Mesenchymal stem cell (in vitro differentiated cells and primary cell): ENCODE data around the gene TRH.

Source experiments
- DNase-seq: peaks from one replicate; pipeline ENCODE4 v3.0.0-alpha.2; 2013
- H2AFZ ChIP-seq: one replicate; pipeline ENCODE4 v1.6.1; 2013; ENCODE audit warnings: low read depth, mild to moderate bottlenecking, control low read depth, inconsistent platforms, low read length, moderate library complexity
- H2AK5ac ChIP-seq: 2 replicates; pipeline ENCODE4 v1.6.1; 2013; ENCODE audit warnings: low read length, moderate library complexity, mild to moderate bottlenecking, inconsistent platforms; ENCODE audit not compliant: severe bottlenecking
- H2BK120ac ChIP-seq: one replicate; pipeline ENCODE4 v1.6.1; 2013; ENCODE audit warnings: low read depth, mild to moderate bottlenecking, inconsistent platforms, low read length, moderate library complexity
- H2BK12ac ChIP-seq, 2 experiments: one replicate each; pipeline ENCODE4 v1.6.1; 2013; ENCODE audit warnings: inconsistent platforms in 2 of 2, low read length in 2 of 2, mild to moderate bottlenecking in 2 of 2, moderate library complexity in 2 of 2, control low read depth in 1 of 2
- H2BK15ac ChIP-seq: one replicate; pipeline ENCODE4 v1.6.1; 2013; ENCODE audit warnings: mild to moderate bottlenecking, low read depth, inconsistent platforms; ENCODE audit not compliant: poor library complexity, severe bottlenecking
- H2BK5ac ChIP-seq: 2 replicates; pipeline ENCODE4 v1.6.1; 2013; ENCODE audit warnings: low read depth, mild to moderate bottlenecking, low read length, control low read depth, inconsistent platforms; ENCODE audit not compliant: poor library complexity, severe bottlenecking
- H3K14ac ChIP-seq, 2 experiments: one replicate each; pipeline ENCODE4 v1.6.1; 2013; ENCODE audit warnings: inconsistent platforms in 2 of 2, low read length in 2 of 2, control low read depth in 1 of 2, mild to moderate bottlenecking in 1 of 2, moderate library complexity in 1 of 2
- H3K18ac ChIP-seq, 2 experiments: one replicate each; pipeline ENCODE4 v1.6.1; 2013; ENCODE audit warnings: inconsistent platforms in 2 of 2, low read length in 2 of 2, control low read depth in 1 of 2, low read depth in 1 of 2, mild to moderate bottlenecking in 1 of 2
- H3K23ac ChIP-seq, 2 experiments: one replicate each; pipeline ENCODE4 v1.6.1; 2013; ENCODE audit warnings: inconsistent platforms in 2 of 2, low read length in 2 of 2, mild to moderate bottlenecking in 2 of 2, moderate library complexity in 2 of 2, control low read depth in 1 of 2
- H3K27ac ChIP-seq: 2 replicates; pipeline ENCODE4 v1.5.1; 2013; ENCODE audit warnings: mild to moderate bottlenecking, moderate library complexity, low read length, control low read depth, inconsistent platforms; ENCODE audit not compliant: poor library complexity, severe bottlenecking
- H3K27me3 ChIP-seq, 2 experiments: 2 replicates each; pipeline versions ENCODE4 v1.6.1 to v1.7.0; 2013; ENCODE audit warnings: low read length in 2 of 2, mild to moderate bottlenecking in 2 of 2, moderate library complexity in 2 of 2, control low read depth in 1 of 2, inconsistent platforms in 1 of 2; ENCODE audit not compliant: control insufficient read depth in 1 of 2, insufficient read depth in 1 of 2
- H3K36me3 ChIP-seq, 2 experiments: 2 replicates each; pipeline versions ENCODE4 v1.6.1 to v1.7.0; 2013; ENCODE audit warnings: low read length in 2 of 2, control low read depth in 1 of 2, inconsistent platforms in 1 of 2, low read depth in 1 of 2, mild to moderate bottlenecking in 1 of 2; ENCODE audit not compliant: insufficient read depth in 2 of 2, control insufficient read depth in 1 of 2
- H3K4ac ChIP-seq, 2 experiments: one replicate each; pipeline ENCODE4 v1.6.1; 2013; ENCODE audit warnings: inconsistent platforms in 2 of 2, low read length in 2 of 2, mild to moderate bottlenecking in 2 of 2, moderate library complexity in 2 of 2, control low read depth in 1 of 2, low read depth in 1 of 2
- H3K4me1 ChIP-seq: 2 replicates; pipeline ENCODE4 v1.6.1; 2013; ENCODE audit warnings: low read depth, low read length, control low read depth; ENCODE audit not compliant: control insufficient read depth, insufficient read depth
- H3K4me2 ChIP-seq: 2 replicates; pipeline ENCODE4 v1.6.1; 2013; ENCODE audit warnings: low read length, mild to moderate bottlenecking, inconsistent platforms; ENCODE audit not compliant: poor library complexity, severe bottlenecking
- H3K4me3 ChIP-seq, 2 experiments: 2 replicates each; pipeline versions ENCODE4 v1.5.1 to v1.7.0; 2013; ENCODE audit warnings: low read length in 2 of 2, mild to moderate bottlenecking in 2 of 2, control low read depth in 1 of 2, low read depth in 1 of 2; ENCODE audit not compliant: insufficient read depth in 1 of 2
- H3K79me1 ChIP-seq: replicated peaks from 2 replicates; pipeline ENCODE4 v1.6.1; 2013; ENCODE audit warnings: mild to moderate bottlenecking, control low read depth, low read length, inconsistent platforms; ENCODE audit not compliant: poor library complexity, severe bottlenecking
- H3K9ac ChIP-seq: 2 replicates; pipeline ENCODE4 v1.7.0; 2013; ENCODE audit warnings: mild to moderate bottlenecking, low read length, moderate library complexity
- H3K9me3 ChIP-seq: 2 replicates; pipeline ENCODE4 v1.7.0; 2013; ENCODE audit warnings: mild to moderate bottlenecking, low read length; ENCODE audit not compliant: control insufficient read depth
- H4K8ac ChIP-seq: one replicate; pipeline ENCODE4 v1.6.1; 2013; ENCODE audit warnings: inconsistent platforms, mild to moderate bottlenecking, low read length, moderate library complexity
- H4K91ac ChIP-seq: one replicate; pipeline ENCODE4 v1.6.1; 2013; ENCODE audit warnings: mild to moderate bottlenecking, low read length, inconsistent platforms
- WGBS: methylation state at CpG from one replicate; pipeline ENCODE4 v1.1.7; 2013; ENCODE audit warnings: mixed read lengths; 5-methylcytosine and 5-hydroxymethylcytosine counted together

TRH gene

GRCh38 chr3:129962600-129962999, 11.9 kb upstream of the TRH start:
- no CpG with 5 or more reads among the region's 3 CpGs for WGBS
- Histone ChIP-seq H2BK120ac (no peak overlapping the region), H3K23ac (no peak overlapping the region), H3K27ac (no peak overlapping the region), H4K91ac (no peak overlapping the region), H3K4me1 (no peaks in the 10 kb centered on the region), H2AFZ (no peak overlapping the region), H3K36me3 (no peaks in the 10 kb centered on the region), H3K4ac (no peak overlapping the region), H2AK5ac (no peak overlapping the region), H3K79me1 (no peaks in the 10 kb centered on the region), H3K4me3 (no peak overlapping the region), H3K4me2 (no peak overlapping the region), H4K8ac (no peak overlapping the region), H2BK5ac (no peak overlapping the region), H3K9me3 (no peaks in the 10 kb centered on the region), H3K14ac (no peak overlapping the region), H2BK15ac (no peak overlapping the region), H3K9ac (no peak overlapping the region), H3K27me3 (peaks cover 46 to 53% of the 10 kb centered on the region in 2 experiments), H2BK12ac (no peak overlapping the region), H3K18ac (no peak overlapping the region)
- DNase-seq = no peak

GRCh38 chr3:129965937-129966336, 8.6 kb upstream of the TRH start:
- Histone ChIP-seq H4K91ac (no peak overlapping the region), H3K79me1 (no peaks in the 10 kb centered on the region), H2AFZ (no peak overlapping the region), H3K9ac (no peak overlapping the region), H3K4me1 (no peaks in the 10 kb centered on the region), H3K27me3 (peaks cover 29 to 49% of the 10 kb centered on the region in 2 experiments), H2BK120ac (no peak overlapping the region), H3K9me3 (no peaks in the 10 kb centered on the region), H2AK5ac (no peak overlapping the region), H3K36me3 (no peaks in the 10 kb centered on the region), H2BK5ac (no peak overlapping the region), H3K18ac (no peak overlapping the region), H3K4me3 (no peak overlapping the region), H2BK12ac (no peak overlapping the region), H2BK15ac (no peak overlapping the region), H3K23ac (no peak overlapping the region), H3K4me2 (no peak overlapping the region), H3K27ac (no peak overlapping the region), H3K4ac (no peak overlapping the region), H3K14ac (peak overlapping the region in 1 of 2 experiments; percentile 30), H4K8ac (no peak overlapping the region)
- WGBS = 80% methylated on average over 2 of the region's 2 CpGs
- DNase-seq = no peak

DNA sequence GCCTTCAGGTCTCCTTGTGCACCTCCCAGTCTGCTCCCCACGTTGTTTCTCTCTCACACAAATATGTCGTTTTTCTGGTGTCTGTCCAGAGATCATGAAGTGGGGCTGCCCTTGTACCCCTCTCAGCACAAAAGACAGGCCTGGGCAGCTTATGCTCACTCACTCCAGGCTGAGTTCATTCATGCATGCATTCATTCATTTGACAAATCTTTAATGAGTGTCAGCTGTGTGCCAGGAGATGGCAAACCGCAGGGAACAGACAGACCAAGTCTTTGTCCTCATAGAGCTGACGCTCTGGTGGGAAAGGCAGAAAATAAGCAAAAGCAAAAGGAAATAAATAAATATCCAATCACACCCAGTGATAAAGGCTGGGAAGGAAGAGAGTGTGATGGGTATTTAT, 7.6 kb upstream of the TRH start:
- Histone ChIP-seq H4K8ac (no peak overlapping the region), H3K4ac (no peak overlapping the region), H2BK15ac (no peak overlapping the region), H3K4me3 (no peak overlapping the region), H3K4me1 (no peaks in the 10 kb centered on the region), H3K27ac (no peak overlapping the region), H3K14ac (no peak overlapping the region), H2BK12ac (no peak overlapping the region), H3K79me1 (no peaks in the 10 kb centered on the region), H3K27me3 (peaks cover 23 to 51% of the 10 kb centered on the region in 2 experiments), H3K9ac (no peak overlapping the region), H2BK120ac (no peak overlapping the region), H3K36me3 (no peaks in the 10 kb centered on the region), H2BK5ac (no peak overlapping the region), H3K4me2 (no peak overlapping the region), H2AK5ac (no peak overlapping the region), H3K18ac (no peak overlapping the region), H3K9me3 (no peaks in the 10 kb centered on the region), H4K91ac (no peak overlapping the region), H2AFZ (no peak overlapping the region), H3K23ac (no peak overlapping the region)
- DNase-seq = no peak
- WGBS = 51% methylated on average over 3 of the region's 4 CpGs

GRCh38 chr3:129967761-129968160, 6.8 kb upstream of the TRH start:
- Histone ChIP-seq H3K18ac (no peak overlapping the region), H3K4ac (no peak overlapping the region), H2BK12ac (no peak overlapping the region), H3K27ac (no peak overlapping the region), H3K27me3 (peaks cover 30 to 59% of the 10 kb centered on the region in 2 experiments), H2BK5ac (no peak overlapping the region), H3K23ac (no peak overlapping the region), H4K8ac (no peak overlapping the region), H3K36me3 (no peaks in the 10 kb centered on the region), H2BK15ac (no peak overlapping the region), H2BK120ac (no peak overlapping the region), H3K9ac (no peak overlapping the region), H3K4me2 (no peak overlapping the region), H3K4me1 (no peaks in the 10 kb centered on the region), H2AFZ (no peak overlapping the region), H3K9me3 (no peaks in the 10 kb centered on the region), H4K91ac (no peak overlapping the region), H2AK5ac (no peak overlapping the region), H3K4me3 (no peak overlapping the region), H3K14ac (no peak overlapping the region), H3K79me1 (no peaks in the 10 kb centered on the region)
- DNase-seq = no peak
- 46% methylated on average over 1 of the region's 5 CpGs for WGBS
